GM19397 (cell line): ENCODE data around the gene GPHA2.

Experiments
- ATAC-seq: cut with Tn5 transposase; IDR thresholded peaks from one replicate; pipeline ENCODE4 v1.9.1; 2021; ENCODE audit warnings: mild to moderate bottlenecking, moderate library complexity; ENCODE audit not compliant: unreplicated experiment

The GPHA2 gene

DNA sequence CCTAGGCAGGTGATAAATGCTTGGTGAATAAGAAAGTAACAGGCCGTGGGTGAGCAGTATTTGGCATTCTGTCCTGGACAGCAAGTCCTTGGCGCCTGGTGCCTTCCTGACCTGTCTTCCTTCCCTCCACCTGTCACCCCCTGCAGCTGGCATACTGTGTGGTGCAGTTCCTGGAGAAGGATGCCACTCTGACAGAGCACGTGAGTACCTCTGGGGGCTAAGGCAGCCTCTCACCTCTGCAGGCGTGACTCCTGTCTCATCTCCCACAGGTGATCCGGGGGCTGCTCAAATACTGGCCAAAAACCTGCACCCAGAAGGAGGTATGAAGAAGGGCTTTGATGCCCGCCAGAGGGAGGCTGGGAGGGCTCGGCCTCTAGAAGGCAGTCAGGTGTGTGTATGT lies 4.4 kb downstream of the GPHA2 start:
- no peak for ATAC-seq

DNA sequence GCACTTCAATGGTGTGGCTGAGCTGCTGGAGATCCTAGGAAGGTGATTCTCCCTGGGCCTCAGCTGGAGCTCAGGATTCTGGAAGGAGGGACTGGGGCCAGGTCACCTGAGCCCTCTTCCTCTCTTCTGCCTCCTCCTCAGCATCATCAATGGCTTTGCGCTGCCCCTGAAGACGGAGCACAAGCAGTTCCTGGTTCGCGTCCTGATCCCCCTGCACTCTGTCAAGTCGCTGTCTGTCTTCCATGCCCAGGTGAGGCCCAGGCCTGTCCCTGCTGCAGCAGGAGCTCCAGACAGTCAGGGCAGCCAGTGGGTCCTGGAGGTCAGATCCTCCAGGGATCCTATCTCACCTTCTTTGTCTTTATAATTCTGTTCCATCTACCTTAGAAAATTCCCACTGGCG lies 5.4 kb downstream of the GPHA2 start:
- no peak for ATAC-seq

DNA sequence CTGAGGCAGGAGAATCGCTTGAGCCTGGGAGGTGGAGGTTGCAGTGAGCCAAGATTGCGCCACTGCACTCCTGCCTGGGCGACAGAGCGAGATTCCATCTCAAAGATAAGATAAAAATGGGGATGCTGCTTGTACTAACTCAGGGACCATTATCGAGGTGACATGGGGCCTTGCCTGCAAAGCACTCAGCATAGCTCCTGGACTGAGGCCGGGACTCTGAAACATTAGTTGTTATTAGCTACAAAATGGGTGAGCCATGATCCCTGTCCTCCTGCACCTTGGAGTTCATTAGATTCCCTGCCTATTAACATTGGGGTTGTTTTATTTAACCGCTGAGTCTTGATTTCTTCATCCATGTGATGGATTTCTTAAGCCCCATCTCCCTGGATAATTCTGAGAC lies 6.1 kb downstream of the GPHA2 start:
- no peak for ATAC-seq

DNA sequence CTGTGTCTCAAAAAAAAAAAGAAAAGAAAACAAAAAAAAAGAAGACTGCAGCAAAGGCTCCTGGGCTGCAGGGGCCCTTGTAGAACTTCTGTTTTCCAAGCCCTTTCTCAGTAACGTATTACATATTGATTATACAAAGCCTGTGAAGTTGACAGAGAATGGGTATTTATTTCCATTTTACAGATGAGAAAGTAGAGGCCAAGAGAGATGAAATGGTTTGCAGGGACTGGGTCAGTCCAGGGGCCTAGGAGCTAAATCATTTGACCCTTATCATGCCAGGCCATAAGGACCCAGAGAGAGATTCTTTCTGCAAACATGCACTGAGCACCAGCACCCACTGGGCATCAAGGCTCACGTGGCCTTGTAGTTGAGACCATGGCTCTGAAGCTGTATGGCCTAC lies 6.7 kb downstream of the GPHA2 start:
- ATAC-seq = no peak

DNA sequence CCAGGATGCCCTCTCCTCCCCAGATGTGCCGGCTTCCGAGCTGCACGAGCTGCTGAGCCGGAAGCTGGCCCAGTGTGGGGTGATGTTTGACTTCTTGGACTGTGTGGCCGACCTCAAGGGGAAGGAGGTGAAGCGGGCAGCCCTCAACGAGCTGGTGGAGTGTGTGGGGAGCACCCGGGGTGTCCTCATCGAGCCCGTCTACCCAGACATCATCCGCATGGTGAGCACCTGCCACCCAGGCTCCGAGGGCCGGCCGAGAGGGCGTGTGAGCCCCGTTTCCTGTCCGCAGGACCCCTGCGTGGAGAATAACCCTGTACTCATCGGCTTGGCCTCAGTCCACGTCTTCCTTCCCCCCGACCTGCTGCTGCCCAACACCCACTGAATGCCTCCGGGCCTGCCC lies 9.0 kb downstream of the GPHA2 start:
- ATAC-seq = no peak

DNA sequence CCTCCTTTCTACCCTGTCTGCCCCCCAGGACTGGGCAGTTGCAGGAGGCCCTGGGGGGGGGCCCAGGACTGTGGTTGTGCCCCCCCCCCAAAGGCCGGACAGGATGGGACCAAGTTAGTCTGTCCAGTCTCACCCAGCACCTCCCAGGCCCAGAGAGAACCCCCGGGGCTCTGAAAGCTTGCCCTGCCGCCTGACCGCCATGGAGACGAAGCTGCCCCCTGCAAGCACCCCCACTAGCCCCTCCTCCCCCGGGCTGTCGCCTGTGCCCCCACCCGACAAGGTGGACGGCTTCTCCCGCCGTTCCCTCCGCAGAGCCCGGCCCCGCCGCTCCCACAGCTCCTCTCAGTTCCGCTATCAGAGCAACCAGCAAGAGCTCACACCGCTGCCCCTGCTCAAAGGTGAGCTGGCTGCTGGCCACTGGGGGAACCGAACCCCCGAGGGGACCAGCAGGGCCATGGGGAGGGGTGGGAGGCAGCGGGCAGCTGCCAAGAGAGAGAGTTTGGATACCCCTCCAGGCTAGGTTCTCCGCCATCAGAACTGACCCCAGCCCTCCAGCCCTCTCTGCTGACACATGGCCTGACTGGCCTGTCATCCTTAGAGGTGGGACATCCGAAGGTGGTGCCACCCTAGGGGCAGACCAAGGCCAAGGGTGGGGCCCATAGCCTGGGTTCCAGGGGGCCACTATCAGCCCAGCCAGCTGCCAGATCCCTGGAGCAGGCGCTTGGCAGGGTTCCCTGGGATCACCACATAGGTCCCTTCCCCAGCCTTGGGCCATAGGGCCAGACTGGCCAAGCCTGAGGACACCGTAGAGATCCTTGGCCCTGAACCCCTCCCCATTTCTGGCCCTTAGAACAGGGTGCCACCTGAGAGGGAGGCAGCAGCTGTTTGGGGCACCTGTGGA lies 9.9 kb downstream of the GPHA2 start:
- ATAC-seq = no peak

DNA sequence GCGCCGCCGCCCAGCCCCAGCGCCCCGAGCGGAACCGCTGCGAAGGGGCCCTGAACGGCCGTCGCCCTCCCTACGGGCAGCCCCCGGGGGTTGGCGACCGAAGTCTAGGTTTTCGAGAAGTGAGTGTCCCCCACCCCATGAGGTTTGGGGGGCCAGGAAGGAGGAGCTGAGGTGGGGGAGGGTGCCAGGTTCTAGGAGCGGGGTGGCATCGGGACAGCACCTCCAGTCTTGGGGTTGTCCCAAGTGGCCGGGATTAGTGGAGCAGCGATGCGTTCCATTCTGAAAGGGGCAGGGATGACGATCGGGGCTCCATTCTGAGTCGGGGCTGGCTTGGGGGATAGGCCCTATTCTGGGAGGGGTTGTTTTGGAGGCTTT lies 10.8 kb downstream of the GPHA2 start:
- peak; percentile 12 for ATAC-seq

DNA sequence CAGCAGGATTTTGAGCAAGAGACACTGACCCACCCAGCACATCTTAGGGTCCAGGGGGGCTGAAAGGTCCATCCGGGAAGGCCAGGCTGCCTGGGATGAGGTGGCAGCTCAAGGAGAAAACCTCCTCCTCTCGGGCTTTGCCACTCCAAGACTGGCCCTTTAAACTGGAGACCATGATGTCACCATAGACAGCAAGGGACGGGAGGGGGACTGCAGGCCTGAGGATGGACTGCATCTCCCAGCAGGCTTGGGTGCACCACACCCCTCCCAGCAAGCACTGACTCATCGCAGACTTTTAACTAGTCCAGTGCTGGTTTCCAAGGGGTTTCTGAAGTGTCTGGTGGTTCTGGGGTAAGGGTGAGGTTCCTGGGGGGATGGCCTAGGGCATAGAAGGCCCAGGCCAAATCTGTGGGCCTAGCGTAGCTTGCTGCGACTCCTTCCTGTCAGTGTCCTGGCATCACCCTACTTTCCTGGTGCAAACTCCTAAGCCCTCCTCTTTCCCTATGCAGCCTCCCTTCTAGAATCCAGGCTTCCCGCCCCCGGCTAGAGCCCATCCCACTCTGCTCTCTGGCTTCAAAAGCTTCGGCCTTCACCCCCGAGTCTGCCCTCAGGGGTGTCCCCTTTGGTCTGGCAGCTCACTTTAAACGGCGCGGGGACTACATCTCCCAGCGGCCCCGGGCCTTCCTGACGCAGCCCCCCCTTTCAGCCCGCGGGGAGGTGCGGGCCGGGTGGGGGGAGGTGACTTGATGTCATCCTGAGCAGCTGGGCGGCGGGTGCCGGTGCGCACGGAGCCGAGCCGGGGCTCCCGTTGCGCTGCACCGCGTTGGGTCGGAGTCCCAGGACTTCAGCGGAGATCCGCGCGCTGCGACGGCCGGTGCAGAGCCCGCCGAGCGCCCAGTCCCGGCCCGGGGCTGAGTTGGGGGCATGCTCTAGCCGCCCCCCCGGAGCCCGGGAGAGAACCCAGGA lies 11.5 kb downstream of the GPHA2 start, which contains the start of gene PPP2R5B:
PPP2R5B (plus strand) TSS at position 746 of the 966 bp plus-strand sequence. CDS start 1,046 bp downstream, outside the sequence.
- peak; percentile 85 for ATAC-seq

DNA sequence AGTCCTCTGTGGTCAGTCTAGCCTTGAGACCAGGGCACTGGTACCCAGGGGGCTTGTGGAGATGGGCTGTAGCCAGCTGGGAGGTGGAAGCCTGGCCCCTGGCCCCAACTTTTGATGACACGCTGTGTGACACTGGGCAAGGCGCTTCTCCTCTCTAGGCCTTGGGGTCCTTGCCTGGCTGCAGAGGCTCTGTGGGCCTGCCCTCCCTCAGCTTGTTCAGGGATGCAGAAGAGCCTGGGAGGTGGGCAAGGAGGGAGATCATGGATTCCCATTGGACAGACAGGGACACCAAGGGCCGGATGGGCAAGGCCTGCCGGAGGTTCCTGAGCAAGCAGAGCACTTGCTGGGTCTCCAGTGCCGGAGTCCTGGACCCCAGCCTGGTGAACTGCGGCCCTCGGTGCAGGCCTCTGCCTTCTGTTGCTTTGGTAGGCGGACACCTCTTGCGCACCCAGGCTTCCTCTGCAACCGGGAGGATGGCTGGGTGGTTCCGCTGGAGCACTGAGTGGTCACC lies 12.5 kb downstream of the GPHA2 start:
- ATAC-seq = no peak

DNA sequence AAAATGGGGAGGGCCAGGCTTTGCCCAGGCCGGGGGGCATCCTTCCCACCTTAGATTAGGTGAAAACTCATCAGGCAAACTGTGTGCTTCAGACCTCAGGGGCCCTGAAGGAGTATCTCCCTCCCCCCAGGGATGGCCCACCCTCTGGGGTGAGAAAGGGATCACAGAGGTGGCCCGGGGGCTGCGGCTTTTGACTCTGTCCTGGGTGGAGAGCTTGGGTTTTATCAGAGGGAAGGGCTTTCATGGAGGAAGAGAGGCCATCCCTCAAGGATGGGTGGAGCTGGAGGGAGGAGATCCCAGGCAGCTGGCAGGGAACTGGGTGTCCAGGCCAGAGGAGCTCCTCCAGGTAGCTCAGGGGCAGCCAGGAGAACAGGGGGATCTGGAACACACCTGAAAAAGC lies 14.3 kb downstream of the GPHA2 start:
- no peak for ATAC-seq

DNA sequence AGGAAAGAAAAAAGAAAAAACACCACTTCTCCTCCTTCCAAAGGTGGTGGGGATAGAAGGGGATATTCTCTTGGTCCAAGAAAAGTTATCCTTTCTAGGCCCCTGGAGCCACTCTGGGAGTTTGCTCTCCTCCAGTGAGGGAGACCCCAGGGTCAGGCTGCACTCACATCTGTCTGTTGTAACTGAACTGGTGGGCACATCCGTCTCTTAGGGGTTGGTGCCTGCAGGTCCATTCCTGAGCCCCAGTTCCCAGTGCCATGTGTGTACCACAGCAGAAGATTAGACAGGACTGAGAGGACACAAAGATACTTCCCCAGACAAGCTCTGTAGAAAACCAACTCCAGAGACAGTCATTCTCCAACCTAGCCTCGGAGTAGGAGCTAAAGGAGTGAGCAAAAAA lies 15.6 kb downstream of the GPHA2 start:
- no peak for ATAC-seq

DNA sequence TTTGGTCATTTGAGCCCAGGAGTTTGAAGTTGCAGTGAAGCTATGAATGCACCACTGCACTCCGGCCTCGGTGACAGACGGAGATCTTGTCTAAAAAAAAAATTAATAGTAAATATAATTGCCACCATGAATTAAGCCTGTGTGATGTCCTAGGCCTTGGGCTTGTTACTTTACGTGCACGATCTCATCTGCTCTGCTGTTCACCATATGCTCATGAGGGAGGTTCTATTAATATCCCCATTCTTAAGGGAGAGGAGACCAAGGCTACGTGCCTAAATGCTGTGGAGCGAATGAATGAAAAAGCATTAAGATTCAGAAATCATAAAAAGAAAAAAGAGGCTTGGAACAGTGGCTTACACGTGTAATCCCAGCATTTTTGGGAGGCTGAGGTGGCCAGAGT lies 16.1 kb downstream of the GPHA2 start:
- ATAC-seq = no peak

DNA sequence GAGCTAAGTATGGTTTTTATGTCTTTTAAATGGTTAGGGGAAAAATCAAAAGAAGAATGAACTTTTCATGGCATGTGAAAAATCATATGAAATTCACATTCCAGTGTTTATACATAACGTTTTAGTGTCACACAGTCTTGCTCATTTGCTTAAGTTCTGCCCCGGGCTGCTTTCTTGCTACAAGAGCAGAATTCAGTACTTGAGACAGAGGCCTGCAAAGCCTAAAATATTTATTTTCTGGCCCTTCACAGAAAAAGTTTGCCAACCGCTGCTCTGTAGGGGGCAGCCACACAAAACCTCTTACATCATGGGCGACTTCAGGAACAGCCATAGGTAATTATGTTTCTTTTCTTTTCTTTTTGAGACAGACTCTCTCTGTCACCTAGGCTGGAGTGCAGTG lies 17.7 kb downstream of the GPHA2 start:
- no peak for ATAC-seq

DNA sequence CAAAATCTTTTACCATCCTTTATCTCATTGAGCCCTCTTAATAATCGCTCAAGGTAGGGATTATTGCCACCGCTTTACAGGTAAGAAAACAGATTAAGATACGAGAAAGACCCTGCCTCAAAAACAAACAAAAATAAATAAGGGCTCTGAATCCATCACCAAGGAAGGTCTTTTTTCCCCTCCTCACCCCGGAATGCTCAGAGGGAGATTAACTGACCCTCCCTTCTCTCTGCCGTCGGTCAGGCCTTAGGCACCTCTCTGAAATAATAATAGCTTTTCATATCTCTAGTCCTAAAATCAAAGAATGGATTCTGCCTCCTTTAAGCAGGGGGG lies 18.1 kb downstream of the GPHA2 start:
- no peak for ATAC-seq

DNA sequence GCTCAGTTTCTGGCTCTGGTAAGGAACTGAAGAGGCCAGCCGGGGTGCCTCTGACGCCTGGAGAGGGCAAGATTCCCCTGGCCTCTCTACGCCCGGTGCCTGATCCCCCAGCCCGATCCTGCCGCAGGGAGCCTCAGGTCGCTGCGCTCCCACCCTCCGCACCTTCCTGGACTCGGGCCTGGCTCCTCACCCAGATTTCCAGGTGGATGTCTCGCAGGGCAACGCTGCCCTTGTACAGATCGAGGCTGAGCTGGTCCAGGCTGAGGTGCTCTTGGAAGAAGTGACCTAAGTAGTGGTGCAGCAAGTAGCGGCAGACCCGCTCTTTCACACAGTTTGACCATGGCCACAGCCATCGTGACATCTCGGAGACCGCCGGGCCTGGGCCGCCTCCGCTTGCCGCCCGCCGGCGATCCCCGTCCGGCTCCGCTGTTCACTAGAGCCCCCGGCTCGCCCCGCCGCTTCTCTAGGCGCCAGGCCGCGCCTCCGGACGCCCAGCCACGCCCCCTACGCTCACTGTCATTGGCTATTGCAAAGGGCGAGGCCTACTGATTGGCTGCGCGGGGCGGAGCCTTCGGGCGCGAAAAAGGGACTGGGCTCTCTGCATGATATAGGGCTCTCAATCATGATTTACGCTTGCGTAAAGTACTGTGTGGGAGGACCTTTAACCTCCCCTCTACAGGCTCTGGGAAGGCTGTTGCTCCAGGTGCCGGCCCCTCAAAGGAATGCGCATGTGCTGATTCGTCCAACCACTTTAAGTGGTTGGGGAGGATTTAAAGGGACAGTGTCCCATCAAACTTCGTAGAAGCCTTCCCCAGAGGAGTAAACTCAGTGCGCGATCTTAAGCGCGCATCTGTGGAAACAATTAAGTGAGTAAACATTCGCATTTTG lies 18.7 kb downstream of the GPHA2 start, which contains the start of gene ATG2A:
ATG2A (minus strand) TSS at position 435 of the 888 bp plus-strand sequence; CDS start at position 361, 74 bp downstream.
- ATAC-seq = peak; percentile 91

DNA sequence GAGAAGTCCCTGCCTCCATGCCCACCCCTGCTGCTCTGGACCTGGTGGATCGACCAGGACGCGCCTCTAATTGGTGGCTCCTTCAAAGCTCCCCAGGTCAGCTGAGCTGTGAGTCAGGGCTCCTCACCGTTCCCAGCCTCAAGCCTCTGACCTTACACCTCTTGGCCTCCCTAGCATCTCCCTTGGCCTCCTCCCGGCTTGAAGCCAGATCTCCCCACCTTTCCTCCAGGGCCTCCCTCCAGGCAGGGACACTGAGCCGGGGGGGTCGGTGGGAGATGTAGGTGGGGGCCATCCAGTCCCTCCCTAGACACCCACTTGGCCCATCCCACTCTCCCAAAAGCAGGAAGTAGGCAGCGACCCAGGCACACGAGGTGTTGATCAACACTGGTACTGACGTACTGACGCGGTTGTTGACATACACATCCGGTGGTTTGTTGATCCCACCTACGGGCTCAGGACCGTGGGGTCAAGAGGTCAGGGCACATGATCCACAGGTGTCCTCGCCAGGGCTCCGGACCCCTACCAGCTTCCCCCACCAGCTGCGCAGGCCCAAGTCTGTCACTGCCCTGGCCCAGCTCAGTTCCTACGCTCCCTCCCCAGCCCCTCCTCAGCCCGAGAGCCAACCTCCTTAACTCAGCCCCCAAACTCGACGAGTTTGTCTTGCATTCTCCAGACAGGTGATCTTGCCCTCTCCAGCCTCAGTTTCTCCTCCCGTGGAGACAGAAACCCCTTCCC lies 19.5 kb downstream of the GPHA2 start:
- ATAC-seq = no peak

DNA sequence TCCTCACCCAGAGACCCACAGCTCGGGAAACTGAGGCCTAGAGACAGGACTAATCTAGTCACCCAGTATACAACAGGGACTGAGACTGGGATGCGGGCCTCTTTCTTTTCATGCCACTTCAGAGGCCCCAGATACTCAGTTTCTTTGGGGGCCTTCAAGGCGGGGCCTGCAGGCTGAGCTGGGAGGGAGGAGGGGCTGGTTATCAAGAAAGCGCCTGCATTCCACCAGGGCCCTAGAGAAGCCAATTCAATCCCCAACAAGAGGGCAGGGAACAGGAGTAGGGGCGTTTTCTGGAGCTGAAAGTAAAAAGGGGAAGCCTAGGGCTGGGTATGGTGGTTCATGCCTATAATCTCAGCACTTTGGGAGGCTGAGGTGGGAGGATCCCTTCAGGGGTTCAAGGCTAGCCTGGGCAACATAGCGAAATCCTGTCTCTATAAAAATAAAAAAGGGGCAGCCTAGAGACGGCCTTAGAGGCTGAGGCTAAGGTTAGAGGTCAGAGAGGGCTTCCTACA lies 20.3 kb downstream of the GPHA2 start:
- ATAC-seq = no peak

DNA sequence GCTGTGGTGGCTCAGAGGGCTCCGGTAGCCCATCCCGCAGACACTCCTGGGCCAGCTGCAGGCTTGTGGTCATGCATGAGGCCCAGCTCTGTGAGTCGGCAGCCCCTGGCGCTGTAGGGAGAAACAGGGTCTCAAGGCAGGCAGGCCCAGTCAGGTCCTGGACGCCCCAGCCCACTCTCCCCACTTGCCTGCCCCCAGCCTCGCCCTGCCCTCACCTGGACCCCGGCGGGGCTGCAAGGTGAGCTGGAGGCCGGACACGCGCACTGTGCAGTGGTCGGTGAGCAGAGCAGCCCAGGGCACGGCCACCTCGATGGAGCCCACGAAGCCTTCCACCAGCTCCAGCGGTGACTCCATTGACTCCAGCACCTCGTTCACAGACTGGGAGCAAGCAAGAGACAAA lies 21.6 kb downstream of the GPHA2 start:
- ATAC-seq = no peak

DNA sequence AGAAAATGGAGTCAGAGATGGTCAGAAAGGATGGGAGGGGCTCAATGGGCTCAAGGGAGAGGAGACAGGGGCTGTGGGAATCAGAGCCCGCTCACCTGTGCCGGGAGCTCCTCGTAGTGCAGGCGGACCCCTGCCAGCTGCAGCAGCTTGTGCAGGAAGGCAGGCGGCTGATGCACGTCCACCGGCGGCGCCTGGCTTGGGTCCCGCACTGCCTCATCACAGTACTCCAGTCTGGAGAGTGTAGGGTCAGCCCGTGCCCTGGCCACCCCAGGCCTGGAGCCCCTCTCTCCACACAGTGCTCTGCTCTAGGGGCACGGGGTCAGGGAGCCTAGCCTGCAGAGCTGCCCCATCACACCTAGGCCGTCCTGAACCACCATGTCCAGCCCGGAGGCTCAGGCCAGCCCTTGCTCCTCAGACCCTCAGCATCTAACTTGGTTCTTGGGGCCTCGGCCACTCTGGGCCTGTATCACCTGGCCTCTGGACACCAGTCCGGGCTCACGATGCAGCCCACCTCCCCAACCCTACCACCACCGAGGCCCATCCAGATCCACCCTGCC lies 22.4 kb downstream of the GPHA2 start:
- no peak for ATAC-seq
